Caco-2 (cell line): ENCODE measurements around the gene PRLR. TPM values are rescaled to one million over a fixed set of nuclear protein-coding genes. Genes with fewer than 3 reads are reported as not detected.
"Not testable (repeated sequence)": the region's sequence is repeated elsewhere in the genome, so short reads cannot be mapped to it uniquely, and the experiment has no call there.

Experiments
- BruUV-seq: library from RNA; stranded (reverse); fragments of 400-500 nt; replicated peaks from 2 replicates; lab custom pipeline; 2021; lab: Mats Ljungman, UMichigan
- CTCF ChIA-PET: fragments of 300-600 bp; sonication (Branson Sonifier 250); formaldehyde crosslinking; loops from one replicate; lab custom pipeline; 2022; ENCODE audit warnings: antibody characterized with exemption; lab: Charles Lee
- POLR2A ChIA-PET: fragments of 300-600 bp; sonication (Branson Sonifier 250); formaldehyde crosslinking; loops from one replicate; lab custom pipeline; 2022; ENCODE audit warnings: antibody characterized with exemption; lab: Charles Lee
- DNase-seq, 2 experiments: peaks; one replicate each; pipeline versions ENCODE4 v3.0.0 to v3.0.0-alpha.2; 2020 to 2022
- H3K27me3 ChIP-seq: replicated peaks from 2 replicates; pipeline ENCODE4 v1.6.0; 2011; ENCODE audit warnings: low read length; ENCODE audit not compliant: control insufficient read depth, insufficient read depth
- H3K36me3 ChIP-seq: 2 replicates; pipeline ENCODE4 v1.5.1; 2011; ENCODE audit warnings: low read length; ENCODE audit not compliant: control insufficient read depth, insufficient read depth
- H3K4me1 ChIP-seq: fragments of 250-450 bp; sonication (Bioruptor Pico); 2 replicates; pipeline ENCODE4 v1.5.1; 2020; ENCODE audit warnings: mild to moderate bottlenecking
- H3K4me3 ChIP-seq: 2 replicates; pipeline ENCODE4 v1.5.1; 2011; ENCODE audit warnings: low read depth, mild to moderate bottlenecking, control low read depth, low read length
- H3K9me3 ChIP-seq: fragments of 250-450 bp; sonication (Bioruptor Pico); 2 replicates; pipeline ENCODE4 v1.5.1; 2020; ENCODE audit warnings: mild to moderate bottlenecking, moderate library complexity
- H3K27ac Mint-ChIP-seq: one replicate; pipeline ENCODE4 v1.8.0; 2022; ENCODE audit warnings: mixed read lengths; ENCODE audit not compliant: unreplicated experiment
- H3K27me3 Mint-ChIP-seq: one replicate; pipeline ENCODE4 v1.8.0; 2022; ENCODE audit warnings: mixed read lengths; ENCODE audit not compliant: insufficient read depth, unreplicated experiment
- H3K36me3 Mint-ChIP-seq: one replicate; pipeline ENCODE4 v1.8.0; 2022; ENCODE audit warnings: mild to moderate bottlenecking, mixed read lengths; ENCODE audit not compliant: insufficient read depth, unreplicated experiment
- H3K4me1 Mint-ChIP-seq: one replicate; pipeline ENCODE4 v1.8.0; 2022; ENCODE audit warnings: low read depth, mixed read lengths; ENCODE audit not compliant: unreplicated experiment
- H3K4me3 Mint-ChIP-seq: one replicate; pipeline ENCODE4 v1.8.0; 2022; ENCODE audit warnings: mild to moderate bottlenecking, moderate library complexity, mixed read lengths; ENCODE audit not compliant: unreplicated experiment
- H3K9me3 Mint-ChIP-seq: one replicate; pipeline ENCODE4 v1.8.0; 2022; ENCODE audit warnings: mixed read lengths; ENCODE audit not compliant: unreplicated experiment
- CTCF ChIP-seq, 2 experiments: fragments of 200-600 bp in 1 of 2; IDR thresholded peaks; 1 replicate in 1 of 2; 2 replicates in 1 of 2; pipeline versions ENCODE4 v1.5.1 to v1.8.0; 2011 to 2022; ENCODE audit warnings: antibody characterized with exemption in 1 of 2, control low read depth in 1 of 2, inconsistent platforms in 1 of 2, low read depth in 1 of 2, low read length in 1 of 2, mild to moderate bottlenecking in 1 of 2, moderate library complexity in 1 of 2; ENCODE audit not compliant: insufficient read depth in 1 of 2, severe bottlenecking in 1 of 2, unreplicated experiment in 1 of 2
- intact Hi-C: fragments of 100-400 bp; cut with micrococcal nuclease; formaldehyde crosslinking; loops from one replicate; pipeline ENCODE4 v1.10.0; 2022; ENCODE audit not compliant: unreplicated experiment
- total RNA-seq: library from RNA; stranded (reverse); gene quantifications from 2 replicates; pipeline ENCODE4 v1.2.3, GENCODE V29; 2022

Gene PRLR
- total RNA-seq, 1 experiment from 2014 or later: 2.3 TPM

DNA sequence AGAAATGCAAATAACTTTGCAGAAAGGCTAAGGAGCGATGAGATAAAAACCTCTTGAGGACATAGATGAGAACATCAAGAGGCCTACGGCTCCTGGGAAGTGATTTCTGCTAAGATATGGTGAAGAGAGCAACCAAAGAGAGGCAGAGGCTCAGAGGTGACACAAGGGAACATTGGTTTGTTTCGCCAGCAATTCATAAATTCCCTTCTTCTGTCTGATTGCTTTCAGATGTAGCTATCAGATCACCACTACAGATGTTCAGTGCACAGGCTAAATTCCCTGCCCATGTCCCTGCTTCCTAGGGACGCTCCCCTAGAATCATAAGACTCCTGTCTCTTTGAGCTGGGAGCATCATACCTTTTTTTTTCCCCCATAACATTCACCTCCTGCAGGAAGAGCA is 193.8 kb downstream of the PRLR start:
- CTCF ChIA-PET: no interaction called here
- no peak for TF ChIP-seq CTCF (IDR thresholded peaks at IDR 0.05; ENCODE audit: insufficient read depth in 1 of 2, low read depth in 1 of 2, low read length in 1 of 2, severe bottlenecking in 1 of 2, unreplicated experiment in 1 of 2)

GRCh38 chr5:35035929-35036328 is 194.4 kb downstream of the PRLR start:
- H3K9me3 Mint-ChIP-seq, H3K27me3 ChIP-seq, H3K4me1 Mint-ChIP-seq, H3K36me3 ChIP-seq, H3K4me3 Mint-ChIP-seq, H3K9me3 ChIP-seq, DNase-seq, BruUV-seq, CTCF ChIA-PET, H3K36me3 Mint-ChIP-seq, H3K27ac Mint-ChIP-seq, H3K4me3 ChIP-seq, intact Hi-C loops, H3K27me3 Mint-ChIP-seq, POLR2A ChIA-PET, H3K4me1 ChIP-seq: not testable (repeated sequence)

More for the DNA sequence above, 193.8 kb downstream of the PRLR start:
- peaks cover 4% of the 10 kb centered on the region for H3K27me3 Mint-ChIP-seq
- intact Hi-C loops: no loop called here
- no peaks in the 10 kb centered on the region for H3K36me3 Mint-ChIP-seq
- H3K27ac Mint-ChIP-seq: no peak overlapping the region
- no peak overlapping the region for H3K4me3 ChIP-seq
- BruUV-seq: no TSS peak
- no peaks in the 10 kb centered on the region; the same call in 1 of the 2 replicates for H3K27me3 ChIP-seq
- no peaks in the 10 kb centered on the region for H3K4me1 ChIP-seq
- DNase-seq: no peak
- POLR2A ChIA-PET: no interaction called here
- H3K9me3 ChIP-seq: no peaks in the 10 kb centered on the region; the same call in 1 of the 2 replicates
- no peaks in the 10 kb centered on the region for H3K4me1 Mint-ChIP-seq
- H3K4me3 Mint-ChIP-seq: no peak overlapping the region
- no peaks in the 10 kb centered on the region for H3K9me3 Mint-ChIP-seq
- H3K36me3 ChIP-seq: no peaks in the 10 kb centered on the region

DNA sequence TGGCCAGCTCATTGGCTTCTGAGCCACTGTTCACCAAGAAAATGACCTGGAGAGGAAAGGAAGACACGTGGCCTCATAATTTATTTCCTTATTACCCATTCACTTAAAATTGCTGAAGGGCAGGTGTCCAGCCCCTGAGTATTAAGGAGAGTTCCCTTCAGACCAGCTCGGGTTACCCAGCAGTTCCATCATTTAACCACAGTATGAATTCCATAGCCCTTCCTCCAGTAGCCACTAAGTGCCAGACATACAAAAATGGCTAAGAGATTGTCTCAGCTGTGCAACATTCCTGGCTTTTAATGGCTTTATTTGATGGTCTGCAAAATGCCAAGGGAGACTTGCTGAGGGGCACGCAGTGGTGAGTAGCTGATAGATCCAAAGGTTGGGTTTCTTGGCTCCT is 195.0 kb downstream of the PRLR start:
- Mint-ChIP-seq H3K4me3 (no peak overlapping the region), H3K27ac (no peak overlapping the region), H3K36me3 (no peaks in the 10 kb centered on the region), H3K27me3 (peaks cover 4% of the 10 kb centered on the region), H3K9me3 (no peaks in the 10 kb centered on the region), H3K4me1 (no peaks in the 10 kb centered on the region)
- ChIA-PET CTCF (no interaction called here), POLR2A (no interaction called here)
- intact Hi-C loops: no loop called here
- no peaks in the 10 kb centered on the region for H3K36me3 ChIP-seq
- H3K4me3 ChIP-seq: no peak overlapping the region
- BruUV-seq: no TSS peak
- no peak for DNase-seq
- H3K4me1 ChIP-seq: no peaks in the 10 kb centered on the region
- H3K9me3 ChIP-seq: no peaks in the 10 kb centered on the region; the same call in 1 of the 2 replicates
- TF ChIP-seq CTCF (IDR thresholded peaks at IDR 0.05; ENCODE audit: insufficient read depth in 1 of 2, low read depth in 1 of 2, low read length in 1 of 2, severe bottlenecking in 1 of 2, unreplicated experiment in 1 of 2): no peak
- no peaks in the 10 kb centered on the region; the same call in 1 of the 2 replicates for H3K27me3 ChIP-seq

- H3K27ac Mint-ChIP-seq: no peak overlapping the region
- no peaks in the 10 kb centered on the region for H3K36me3 Mint-ChIP-seq
- H3K27me3 ChIP-seq: no peaks in the 10 kb centered on the region
- no peak for DNase-seq
- peaks cover 8% of the 10 kb centered on the region for H3K27me3 Mint-ChIP-seq
- BruUV-seq: no TSS peak
- POLR2A ChIA-PET: no interaction called here
- TF ChIP-seq CTCF (IDR thresholded peaks at IDR 0.05; ENCODE audit: insufficient read depth in 1 of 2, low read depth in 1 of 2, low read length in 1 of 2, severe bottlenecking in 1 of 2, unreplicated experiment in 1 of 2): no peak
- no peak overlapping the region for H3K4me3 Mint-ChIP-seq
- CTCF ChIA-PET: no interaction called here
- H3K9me3 Mint-ChIP-seq: no peaks in the 10 kb centered on the region
- H3K4me1 Mint-ChIP-seq: no peaks in the 10 kb centered on the region
- H3K9me3 ChIP-seq: no peaks in the 10 kb centered on the region
- H3K36me3 ChIP-seq: no peaks in the 10 kb centered on the region
- no peak overlapping the region for H3K4me3 ChIP-seq
- H3K4me1 ChIP-seq: no peaks in the 10 kb centered on the region
- intact Hi-C loops: loop anchor here (5.0 kb wide), 1 partner anchor 150 kb away; no protein-coding TSS in a partner anchor
Measured at GRCh38 chr5:35032356-35032755, 197.9 kb downstream of the PRLR start.
